HCT116 (cell line): ENCODE measurements around the gene MAP2K3. TPM values are rescaled to one million over a fixed set of nuclear protein-coding genes. Genes with fewer than 3 reads are reported as not detected.
"Not testable (repeated sequence)": the region's sequence is repeated elsewhere in the genome, so short reads cannot be mapped to it uniquely, and the experiment has no call there.

ENCODE experiments used
- ATAC-seq: fragments of 200-7000 bp; cut with Tn5 transposase; 2 replicates; pipeline ENCODE4 v1.9.1; 2020; ENCODE audit warnings: mild to moderate bottlenecking, moderate library complexity
- BruUV-seq: library from RNA; stranded (reverse); fragments of 400-500 nt; replicated peaks from 2 replicates; lab custom pipeline; 2021; lab: Mats Ljungman, UMichigan
- CTCF ChIA-PET: fragments of 300-600 bp; sonication (Branson Sonifier 250); formaldehyde crosslinking; loops from one replicate; lab custom pipeline; 2021; ENCODE audit warnings: antibody characterized with exemption; lab: Charles Lee
- POLR2A ChIA-PET: fragments of 300-600, 350-600 bp; sonication (Branson Sonifier 250); formaldehyde crosslinking; loops from one replicate; lab custom pipeline; 2021; ENCODE audit warnings: antibody characterized with exemption; lab: Charles Lee
- RAD21 ChIA-PET, 2 experiments: fragments of 300-600 bp; sonication (Branson Sonifier 250); formaldehyde crosslinking; loops; one replicate each; lab custom pipeline; 2023; ENCODE audit warnings: low total read pairs in 2 of 2; ENCODE audit not compliant: uncharacterized antibody in 2 of 2, unreplicated experiment in 2 of 2, low non-redundant PET in 1 of 2; lab: Charles Lee
- DNase-seq: peaks from one replicate; pipeline ENCODE4 v3.0.0-alpha.2; 2010; ENCODE audit warnings: low read depth, low spot score
- H2AFZ ChIP-seq: fragments of 200-600 bp; shearing (Covaris generic), sonication (generic); 2 replicates; pipeline ENCODE4 v1.6.1; 2017; ENCODE audit warnings: low read depth, mixed run types, mixed read lengths, antibody characterized with exemption, low read length; ENCODE audit not compliant: poor library complexity, severe bottlenecking
- H3K27ac ChIP-seq: 2 replicates; pipeline ENCODE4 v1.5.1; 2012; ENCODE audit warnings: low read depth, low read length
- H3K27me3 ChIP-seq: fragments of 200-600 bp; sonication (generic); 2 replicates; pipeline ENCODE4 v1.6.1; 2016; ENCODE audit warnings: mixed run types, low read length, mixed read lengths; ENCODE audit not compliant: insufficient read depth
- H3K36me3 ChIP-seq, 2 experiments: fragments of 200-500 bp in 1 of 2; fragments of 200-600 bp in 1 of 2; sonication (Bioruptor generic) in 1 of 2; sonication (generic) in 1 of 2; 2 replicates each; pipeline versions ENCODE4 v1.5.1 to v1.6.1; 2014 to 2016; ENCODE audit warnings: low read length in 2 of 2, inconsistent platforms in 1 of 2, mixed read lengths in 1 of 2, mixed run types in 1 of 2; ENCODE audit not compliant: insufficient read depth in 2 of 2, control insufficient read depth in 1 of 2
- H3K4me1 ChIP-seq, 2 experiments: fragments of 200-600 bp in 1 of 2; sonication (generic) in 1 of 2; 2 replicates each; pipeline versions ENCODE4 v1.5.1 to v1.6.1; 2012 to 2017; ENCODE audit warnings: low read length in 2 of 2, inconsistent platforms in 1 of 2, mild to moderate bottlenecking in 1 of 2, mixed read lengths in 1 of 2, mixed run types in 1 of 2, moderate library complexity in 1 of 2; ENCODE audit not compliant: insufficient read depth in 2 of 2, control insufficient read depth in 1 of 2
- H3K4me2 ChIP-seq: fragments of 200-600 bp; sonication (generic); 2 replicates; pipeline ENCODE4 v1.6.1; 2017; ENCODE audit warnings: mixed run types, low read length, mixed read lengths
- H3K4me3 ChIP-seq, 2 experiments: fragments of 200-600 bp in 1 of 2; sonication (generic) in 1 of 2; replicated peaks in 1 of 2; 2 replicates each; pipeline ENCODE4 v1.5.1; 2011 to 2016; ENCODE audit warnings: low read length in 2 of 2, control low read depth in 1 of 2, low read depth in 1 of 2, mild to moderate bottlenecking in 1 of 2, mixed read lengths in 1 of 2, mixed run types in 1 of 2
- H3K79me2 ChIP-seq: fragments of 200-600 bp; sonication (generic); 2 replicates; pipeline ENCODE4 v1.6.1; 2017; ENCODE audit warnings: mild to moderate bottlenecking, mixed run types, low read length, moderate library complexity, mixed read lengths; ENCODE audit not compliant: insufficient read depth
- H3K9ac ChIP-seq: fragments of 200-600 bp; sonication (generic); 2 replicates; pipeline ENCODE4 v1.6.1; 2016; ENCODE audit warnings: low read length, mixed read lengths
- H3K9me2 ChIP-seq: fragments of 200-600 bp; sonication (generic), shearing (Covaris generic); 2 replicates; pipeline ENCODE4 v1.6.1; 2017; ENCODE audit warnings: mixed run types, mild to moderate bottlenecking, moderate library complexity; ENCODE audit not compliant: insufficient read depth
- H3K9me3 ChIP-seq, 2 experiments: fragments of 200-500 bp in 1 of 2; fragments of 200-600 bp in 1 of 2; sonication (Bioruptor generic) in 1 of 2; sonication (generic) in 1 of 2; 2 replicates each; pipeline ENCODE4 v1.6.1; 2014 to 2017; ENCODE audit warnings: low read length in 2 of 2, mixed read lengths in 2 of 2, inconsistent platforms in 1 of 2, low read depth in 1 of 2, mild to moderate bottlenecking in 1 of 2, mixed run types in 1 of 2, moderate library complexity in 1 of 2; ENCODE audit not compliant: control insufficient read depth in 1 of 2, insufficient read depth in 1 of 2
- H4K20me1 ChIP-seq: fragments of 200-600 bp; sonication (generic), shearing (Covaris generic); 2 replicates; pipeline ENCODE4 v1.6.1; 2017; ENCODE audit warnings: mixed run types, mild to moderate bottlenecking, moderate library complexity; ENCODE audit not compliant: insufficient read depth
- EZH2phosphoT487 ChIP-seq: fragments of 200-600 bp; IDR thresholded peaks from 2 replicates; pipeline ENCODE4 v1.6.1; 2018; ENCODE audit warnings: antibody characterized with exemption, borderline replicate concordance
- SP1 ChIP-seq: IDR thresholded peaks from 2 replicates; pipeline ENCODE4 v1.6.1; 2012; ENCODE audit warnings: low read depth
- intact Hi-C: fragments of 100-400 bp; cut with micrococcal nuclease; formaldehyde crosslinking; loops from 2 replicates; pipeline ENCODE4 v1.10.0; 2022
- total RNA-seq: library from RNA; stranded (reverse); gene quantifications from one replicate; pipeline ENCODE4 v1.2.1, GENCODE V29; 2021; ENCODE audit not compliant: unreplicated experiment

MAP2K3 gene
- total RNA-seq, 1 experiment from 2014 or later = 96.7 TPM

GRCh38 chr17:21328778-21329177 lies 44.3 kb downstream of the MAP2K3 start:
- DNase-seq, intact Hi-C loops, H4K20me1 ChIP-seq, H3K79me2 ChIP-seq, H3K9me2 ChIP-seq, H3K27me3 ChIP-seq, H3K4me1 ChIP-seq, H3K9me3 ChIP-seq, H3K4me3 ChIP-seq, H3K27ac ChIP-seq, H3K4me2 ChIP-seq, H3K36me3 ChIP-seq, H2AFZ ChIP-seq, RAD21 ChIA-PET, ATAC-seq, POLR2A ChIA-PET, CTCF ChIA-PET, H3K9ac ChIP-seq, BruUV-seq: not testable (repeated sequence)

DNA sequence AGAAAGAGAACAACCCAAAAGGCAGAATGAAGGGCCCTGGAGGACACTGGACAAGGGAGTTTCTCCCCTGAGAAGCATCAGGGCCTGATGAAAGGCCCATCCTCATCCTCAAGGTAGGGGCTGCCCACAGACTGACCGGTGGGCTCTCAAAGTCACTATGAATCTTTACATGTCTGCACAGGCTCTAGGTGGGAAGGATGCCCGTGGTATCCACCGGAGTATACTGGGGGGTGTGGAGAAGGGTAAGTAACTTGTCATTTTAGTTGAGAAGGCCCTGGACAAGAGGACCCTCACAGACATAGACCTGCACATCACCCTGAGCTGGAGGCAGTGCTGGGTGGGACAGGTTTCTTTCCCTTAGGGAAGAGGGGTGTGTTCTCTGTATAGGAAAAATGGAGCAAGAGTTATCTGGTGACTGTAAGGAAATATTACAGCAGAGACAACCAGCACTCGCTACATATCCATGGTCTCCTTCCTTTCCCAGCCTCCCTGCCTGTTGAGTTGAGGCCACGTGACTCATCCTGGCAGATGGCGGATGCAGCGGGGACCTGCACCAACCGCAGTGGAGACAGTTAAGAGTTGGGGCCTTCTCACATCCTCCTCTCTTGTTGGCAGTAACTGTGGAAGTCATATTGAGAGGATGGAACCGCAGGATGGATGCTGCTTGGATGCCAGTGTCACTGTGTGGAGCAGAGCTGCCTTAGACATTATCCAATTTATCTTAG lies 46.1 kb downstream of the MAP2K3 start:
- intact Hi-C loops = no loop called here
- ChIA-PET CTCF (no interaction called here), POLR2A (no interaction called here), RAD21 (no interaction called here)
- H3K36me3 ChIP-seq = no peaks in the 10 kb centered on the region
- no peaks in the 10 kb centered on the region for H3K4me1 ChIP-seq
- no peak for ATAC-seq
- H3K9ac ChIP-seq = no peak overlapping the region
- no peaks in the 10 kb centered on the region for H3K79me2 ChIP-seq
- H3K4me3 ChIP-seq = no peak overlapping the region
- TF ChIP-seq SP1 (no peak), EZH2phosphoT487 (no peak)
- H4K20me1 ChIP-seq = no peaks in the 10 kb centered on the region
- H3K9me2 ChIP-seq = no peaks in the 10 kb centered on the region
- DNase-seq = no peak
- H2AFZ ChIP-seq = no peak overlapping the region
- no peaks in the 10 kb centered on the region for H3K27me3 ChIP-seq
- no TSS peak for BruUV-seq
- H3K27ac ChIP-seq = no peak overlapping the region
- H3K4me2 ChIP-seq = no peak overlapping the region
- H3K9me3 ChIP-seq = no peaks in the 10 kb centered on the region

- H3K9me3 ChIP-seq, H3K9ac ChIP-seq, DNase-seq, H3K79me2 ChIP-seq, CTCF ChIA-PET, intact Hi-C loops, H3K4me3 ChIP-seq, H4K20me1 ChIP-seq, H2AFZ ChIP-seq, H3K9me2 ChIP-seq, BruUV-seq, RAD21 ChIA-PET, POLR2A ChIA-PET, H3K27me3 ChIP-seq, H3K27ac ChIP-seq, H3K36me3 ChIP-seq: not testable (repeated sequence)
- Histone ChIP-seq H3K4me1 (peaks cover 6 to 17% of the 10 kb centered on the region in 2 experiments; a peak in 3 of 4 replicates), H3K4me2 (peak overlapping the region; percentile 10)
- ATAC-seq = peak; percentile 43; the same call in 1 of the 2 replicates
These were observed 52.2 kb downstream of the MAP2K3 start for GRCh38 chr17:21336541-21337294.

DNA sequence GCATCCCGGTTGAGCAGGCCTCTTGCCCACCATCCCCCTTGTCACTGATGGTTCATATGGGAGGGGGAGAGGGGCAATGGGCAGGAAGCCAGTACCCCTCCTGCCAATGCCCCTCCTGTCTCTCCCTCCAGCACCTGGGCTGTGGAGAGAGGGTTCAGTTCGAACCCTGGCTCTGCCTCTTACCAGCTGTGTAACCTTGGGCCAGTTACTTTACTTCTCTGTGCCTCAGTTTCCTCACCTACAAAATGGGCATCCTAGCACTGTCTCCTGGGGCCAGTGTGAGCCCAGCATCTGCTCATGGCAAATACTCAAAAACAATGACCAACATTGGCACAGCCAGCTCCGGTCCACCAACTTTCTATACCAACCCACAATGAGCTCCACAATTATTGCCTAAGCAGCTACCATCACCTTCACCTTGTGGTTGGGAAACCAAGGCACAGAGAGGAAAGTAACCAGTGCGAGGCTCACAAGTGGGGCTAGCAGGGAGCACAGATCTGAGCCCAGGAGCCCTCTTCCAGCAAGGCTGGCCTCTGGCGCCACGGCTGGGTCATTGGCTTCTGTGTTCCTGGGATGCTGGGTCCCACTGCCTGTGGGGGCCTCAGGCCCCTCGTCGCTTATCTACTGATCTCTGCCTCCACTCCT lies 53.6 kb downstream of the MAP2K3 start:
- H4K20me1 ChIP-seq, H3K36me3 ChIP-seq, H2AFZ ChIP-seq, H3K9me3 ChIP-seq, RAD21 ChIA-PET, H3K9me2 ChIP-seq, H3K27ac ChIP-seq, H3K9ac ChIP-seq, DNase-seq, ATAC-seq, CTCF ChIA-PET, intact Hi-C loops, H3K27me3 ChIP-seq, H3K79me2 ChIP-seq, BruUV-seq, POLR2A ChIA-PET, H3K4me3 ChIP-seq: not testable (repeated sequence)
- peak overlapping the region; percentile 10 for H3K4me2 ChIP-seq
- peaks cover 6 to 17% of the 10 kb centered on the region in 2 experiments; a peak in 3 of 4 replicates for H3K4me1 ChIP-seq
